ENCODE results near the gene AKAP6.

AKAP6 gene

GRCh38 chr14:32329146-32329545, at the start of gene AKAP6:
Gene AKAP6, plus strand, starts transcription at chr14:32329298. Its CDS starts 104,196 bp downstream, at chr14:32433494.
- no peak for DNase-seq

GRCh38 chr14:32286602-32287001, 42.5 kb upstream of the AKAP6 start:
- DNase-seq = no peak

- no peak for DNase-seq
Measured at GRCh38 chr14:32296366-32296765, 32.7 kb upstream of the AKAP6 start.

GRCh38 chr14:32298346-32298745, 30.8 kb upstream of the AKAP6 start:
- no peak for DNase-seq

GRCh38 chr14:32300136-32300535, 29.0 kb upstream of the AKAP6 start:
- DNase-seq = no peak

- no peak for DNase-seq
Measured at GRCh38 chr14:32303865-32304264, 25.2 kb upstream of the AKAP6 start.

GRCh38 chr14:32304296-32304695, 24.8 kb upstream of the AKAP6 start:
- DNase-seq = no peak

- no peak for DNase-seq
Measured at GRCh38 chr14:32306549-32306948, 22.5 kb upstream of the AKAP6 start.

GRCh38 chr14:32307881-32308582, 21.1 kb upstream of the AKAP6 start:
- DNase-seq = no peak

GRCh38 chr14:32310876-32311275, 18.2 kb upstream of the AKAP6 start:
- no peak for DNase-seq

GRCh38 chr14:32311294-32312009, 17.6 kb upstream of the AKAP6 start:
- DNase-seq = no peak

- no peak for DNase-seq
Measured at GRCh38 chr14:32312010-32312331, 17.1 kb upstream of the AKAP6 start.

GRCh38 chr14:32313844-32314376, 15.2 kb upstream of the AKAP6 start:
- no peak for DNase-seq

GRCh38 chr14:32318087-32318795, 10.9 kb upstream of the AKAP6 start:
- DNase-seq = no peak

GRCh38 chr14:32319368-32320049, 9.6 kb upstream of the AKAP6 start:
- DNase-seq = no peak

- no peak for DNase-seq
Measured at GRCh38 chr14:32324601-32325000, 4.5 kb upstream of the AKAP6 start.

- no peak for DNase-seq
Measured at GRCh38 chr14:32327255-32327961, 1.7 kb upstream of the AKAP6 start.

GRCh38 chr14:32329690-32330285, 690 bp downstream of the AKAP6 start:
- DNase-seq = no peak

GRCh38 chr14:32330351-32331111, 1.4 kb downstream of the AKAP6 start:
- DNase-seq = no peak

GRCh38 chr14:32331206-32331605, 2.1 kb downstream of the AKAP6 start:
- DNase-seq = peak; percentile 13

All from NCI-H1105 (cell line).